ENCODE measurements around the gene PRR23E. TPM values are rescaled to one million over a fixed set of nuclear protein-coding genes. Genes with fewer than 3 reads are reported as not detected.

PRR23E gene
- total RNA-seq, 2 donors from 2014 or later = not detected

DNA sequence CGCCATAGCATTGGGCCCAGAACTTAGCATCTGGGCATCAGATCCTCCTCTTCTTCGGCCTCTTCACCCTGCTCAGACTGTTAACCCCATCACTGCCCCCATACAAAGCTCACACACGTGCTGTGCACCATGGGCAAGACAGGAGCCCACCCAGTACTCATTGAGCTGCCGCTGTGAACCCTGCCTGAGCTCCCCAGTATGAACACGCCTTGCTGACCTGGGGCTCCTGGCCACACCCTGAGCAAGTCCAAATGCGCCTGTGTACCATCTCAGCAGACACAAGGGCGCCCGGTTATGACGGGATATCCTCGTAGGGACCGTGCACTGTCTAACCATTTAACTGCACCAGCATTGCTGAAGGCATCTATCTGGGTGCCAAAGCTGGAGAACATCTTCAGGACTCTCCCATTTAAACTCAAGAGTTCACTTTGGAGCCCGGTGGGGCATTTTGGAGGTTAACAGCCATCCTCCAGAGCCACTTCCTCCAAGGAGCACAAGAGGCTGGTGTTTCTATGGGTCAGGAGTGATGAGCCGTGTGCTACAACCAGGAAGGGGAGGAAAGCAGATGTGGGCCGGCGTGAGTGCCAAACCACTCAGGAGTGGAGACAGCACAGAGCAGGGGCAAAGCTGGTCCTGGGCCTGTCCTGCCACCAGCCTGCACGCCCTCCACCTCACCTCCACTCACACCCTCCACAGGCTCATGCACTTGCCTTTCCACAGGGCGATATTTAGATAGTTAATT lies 12.1 kb downstream of the PRR23E start:
- Mint-ChIP-seq H3K27ac (no peak overlapping the region), H3K9me3 (peaks cover 2% of the 10 kb centered on the region), H3K4me3 (no peak overlapping the region), H3K4me1 (ENCODE audit: low read depth in 2 of 2) (no peaks in the 10 kb centered on the region), H3K27me3 (peaks cover 6 to 14% of the 10 kb centered on the region in 2 donors), H3K36me3 (no peaks in the 10 kb centered on the region)
- DNase-seq (ENCODE audit: low spot score) (no peak), ATAC-seq (peak in 1 of 2 donors; percentile 45)

DNA sequence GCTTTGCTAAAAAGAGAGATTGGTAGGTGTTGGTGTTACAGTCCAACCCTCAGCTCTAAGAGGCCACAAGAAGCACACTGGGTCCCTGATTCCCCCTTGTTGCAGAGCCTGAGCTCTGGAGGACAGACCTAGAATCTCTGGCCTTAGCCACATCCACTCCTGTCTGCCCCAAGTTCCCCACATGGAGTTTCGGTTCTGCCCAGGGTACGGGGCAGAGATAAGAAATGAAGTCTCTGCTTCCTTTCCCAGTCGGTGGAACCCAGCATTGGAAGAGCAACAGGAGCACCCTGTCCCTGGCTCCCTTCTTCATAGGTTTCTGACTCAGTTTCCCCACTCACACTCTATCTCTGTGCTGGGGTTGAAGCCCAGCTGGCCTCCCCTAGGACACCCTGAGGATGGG lies 13.2 kb downstream of the PRR23E start:
- Mint-ChIP-seq H3K36me3 (no peaks in the 10 kb centered on the region), H3K27ac (no peak overlapping the region), H3K27me3 (peaks cover 4 to 14% of the 10 kb centered on the region in 2 donors), H3K4me1 (ENCODE audit: low read depth in 2 of 2) (no peaks in the 10 kb centered on the region), H3K4me3 (no peak overlapping the region), H3K9me3 (peaks cover 2% of the 10 kb centered on the region)
- ATAC-seq (no peak), DNase-seq (ENCODE audit: low spot score) (no peak)

DNA sequence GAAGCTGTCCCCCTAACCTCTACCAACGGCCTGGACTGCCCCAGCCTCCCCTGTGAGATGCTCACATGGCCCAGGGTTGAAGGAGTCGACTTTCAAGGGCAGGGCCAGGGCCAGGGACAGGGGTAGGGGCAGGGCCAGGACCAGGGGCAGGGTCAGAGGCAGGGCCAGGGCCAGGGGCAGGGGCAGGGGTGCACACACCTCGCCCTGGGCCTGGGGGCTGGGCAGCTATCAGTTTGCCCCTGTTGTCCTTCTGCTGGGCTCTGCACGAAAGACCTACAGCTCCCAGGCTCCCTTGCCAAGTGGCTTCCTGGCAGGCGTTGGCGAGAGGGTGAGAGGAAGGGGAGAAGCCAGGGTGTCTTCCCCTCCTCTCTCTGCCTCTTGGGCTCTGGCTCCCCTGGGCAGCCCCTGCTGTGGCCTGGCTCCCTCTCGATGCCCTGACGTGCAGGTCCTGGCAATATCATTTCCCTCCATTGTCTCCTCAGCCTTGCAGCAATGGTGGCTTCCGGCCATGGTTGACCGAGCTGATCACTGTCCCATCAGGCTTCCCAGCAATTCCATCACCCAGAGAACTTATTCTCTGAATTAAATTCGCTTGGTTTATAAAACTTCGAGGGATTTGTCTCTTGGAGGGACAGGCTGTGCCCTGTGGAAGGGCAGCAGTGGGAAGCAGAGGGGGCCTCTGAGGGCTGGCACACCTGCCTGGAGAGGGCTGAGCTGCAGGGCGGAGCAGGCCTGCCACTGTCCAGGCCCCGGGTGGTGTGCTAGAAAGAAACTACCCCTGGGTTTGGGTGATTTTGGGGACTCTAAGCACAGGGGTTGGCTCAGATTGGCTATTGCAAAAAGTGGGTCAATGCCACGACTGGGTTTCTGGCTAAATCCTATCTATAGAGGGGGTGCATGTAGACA lies 13.9 kb downstream of the PRR23E start:
- DNase-seq (ENCODE audit: low spot score) (peak; percentile 57), ATAC-seq (peak in 1 of 2 donors; percentile 7)
- Mint-ChIP-seq H3K27me3 (peaks cover 4 to 14% of the 10 kb centered on the region in 2 donors), H3K4me3 (no peak overlapping the region), H3K9me3 (peaks cover 2% of the 10 kb centered on the region), H3K4me1 (ENCODE audit: low read depth in 2 of 2) (no peaks in the 10 kb centered on the region), H3K27ac (no peak overlapping the region), H3K36me3 (no peaks in the 10 kb centered on the region)

DNA sequence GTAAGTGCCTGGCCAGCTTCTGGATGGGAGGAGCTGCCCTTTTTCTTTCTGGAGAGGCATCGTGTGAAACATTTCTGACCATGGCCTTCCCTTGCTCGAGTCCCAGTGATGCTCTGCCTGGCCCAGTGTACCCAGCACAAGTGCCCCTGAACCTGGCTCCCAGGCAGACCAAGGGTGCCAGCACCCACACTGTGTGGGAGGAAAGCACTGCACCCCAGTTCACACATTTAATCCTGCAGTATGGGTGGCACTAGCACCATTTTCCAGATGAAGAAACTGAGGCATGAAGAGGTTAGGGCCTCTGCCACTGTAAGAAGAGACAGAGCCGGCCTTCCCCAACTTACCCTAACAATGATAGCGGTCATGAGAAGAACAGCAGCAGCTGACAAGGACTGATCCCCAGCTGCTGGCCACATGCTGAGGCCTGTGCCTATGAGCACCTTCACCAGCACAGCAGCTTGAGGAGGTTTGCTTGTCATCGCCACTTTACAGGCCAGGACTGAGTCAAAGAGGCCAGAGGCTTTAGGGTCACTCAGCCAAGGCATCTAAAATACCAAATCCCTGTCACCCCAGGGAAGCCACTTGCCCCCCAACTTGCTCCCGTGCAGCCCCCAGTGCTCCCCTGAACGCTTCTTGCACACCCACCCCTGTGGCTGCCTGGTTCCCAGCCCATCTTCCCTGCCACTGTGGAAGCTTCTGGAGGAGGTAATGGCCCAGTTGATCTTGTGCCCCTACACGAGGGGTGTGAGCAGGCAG lies 15.0 kb downstream of the PRR23E start:
- ATAC-seq (no peak), DNase-seq (ENCODE audit: low spot score) (peak; percentile 44)
- Mint-ChIP-seq H3K36me3 (no peaks in the 10 kb centered on the region), H3K27me3 (peaks cover 3 to 11% of the 10 kb centered on the region in 2 donors), H3K9me3 (peaks cover under 1% of the 10 kb centered on the region), H3K4me3 (no peak overlapping the region), H3K27ac (no peak overlapping the region), H3K4me1 (ENCODE audit: low read depth in 2 of 2) (no peaks in the 10 kb centered on the region)

DNA sequence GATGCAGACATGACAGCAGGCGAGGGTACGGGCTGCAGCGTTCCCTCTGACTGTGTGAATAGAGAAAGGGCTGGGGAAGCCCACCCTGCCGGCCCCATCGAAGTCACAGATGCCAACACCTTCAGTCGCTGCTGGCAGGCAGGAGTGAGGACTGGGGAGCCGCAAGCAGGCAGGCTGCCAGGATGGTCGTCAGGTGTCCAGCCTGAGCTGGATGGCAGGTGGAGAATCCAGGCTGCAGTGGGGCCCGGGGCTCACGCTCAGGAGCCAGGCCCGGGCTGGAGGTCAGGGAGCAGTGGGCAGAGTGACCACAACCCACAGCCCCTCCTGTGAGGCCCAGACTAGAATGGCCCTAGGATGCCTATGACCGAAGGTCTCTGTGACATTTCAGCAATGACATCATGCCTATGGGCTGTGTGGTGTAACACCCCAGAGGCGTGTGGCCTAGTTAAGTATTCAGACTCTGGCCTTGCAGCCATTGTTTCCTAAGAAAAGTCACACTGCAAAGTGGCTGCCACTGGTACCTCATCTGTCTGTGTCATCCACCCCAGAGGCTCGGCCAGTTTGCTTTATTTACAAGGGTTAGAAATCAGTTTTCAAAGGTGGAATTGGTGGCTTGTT lies 15.7 kb downstream of the PRR23E start:
- ATAC-seq = no peak
- H3K27ac Mint-ChIP-seq = no peak overlapping the region

DNA sequence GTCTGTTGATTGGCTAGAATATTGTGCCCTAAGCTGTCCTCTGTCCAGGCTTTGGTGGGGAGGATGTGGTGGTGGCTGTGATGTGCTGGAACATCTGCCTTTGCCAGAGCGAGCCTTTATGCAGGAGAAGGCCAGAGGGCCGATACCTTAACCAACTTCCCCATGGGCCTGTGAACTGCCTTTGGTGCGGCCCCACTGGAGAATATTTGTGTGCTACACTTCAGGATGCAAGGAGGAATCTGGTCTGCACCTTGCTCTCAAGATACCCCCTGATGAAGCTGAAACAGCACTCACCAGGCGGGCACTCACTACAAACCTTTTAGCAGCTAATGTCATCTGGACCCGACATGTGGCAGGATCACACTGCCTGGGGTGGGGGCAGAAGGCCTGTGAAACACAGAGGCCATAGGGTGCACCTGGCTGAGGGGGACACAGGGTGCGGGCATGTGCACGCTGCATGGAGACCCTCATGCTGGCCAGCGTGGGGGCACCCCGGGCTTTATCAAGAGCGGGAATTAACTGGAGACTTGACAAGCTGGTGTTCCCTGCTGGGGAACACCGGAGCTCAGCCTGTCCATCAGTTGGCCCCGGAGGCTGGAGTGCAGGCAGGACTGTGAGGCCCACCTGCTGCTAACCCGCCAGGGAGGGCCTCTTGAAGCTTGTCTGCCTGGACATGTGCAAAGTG lies 16.4 kb downstream of the PRR23E start:
- Mint-ChIP-seq H3K4me1 (ENCODE audit: low read depth in 2 of 2) (no peaks in the 10 kb centered on the region), H3K4me3 (no peak overlapping the region), H3K9me3 (no peaks in the 10 kb centered on the region), H3K36me3 (no peaks in the 10 kb centered on the region), H3K27me3 (peaks cover 5 to 14% of the 10 kb centered on the region in 2 donors), H3K27ac (no peak overlapping the region)
- DNase-seq (ENCODE audit: low spot score) (peak; percentile 57), ATAC-seq (no peak)

More for the DNA sequence above, 15.7 kb downstream of the PRR23E start:
- H3K4me3 Mint-ChIP-seq = no peak overlapping the region
- DNase-seq (ENCODE audit: low spot score) = peak; percentile 39
- no peaks in the 10 kb centered on the region for H3K9me3 Mint-ChIP-seq
- no peaks in the 10 kb centered on the region for H3K36me3 Mint-ChIP-seq
- H3K27me3 Mint-ChIP-seq = peaks cover 5 to 12% of the 10 kb centered on the region in 2 donors
- H3K4me1 Mint-ChIP-seq (ENCODE audit: low read depth in 2 of 2) = no peaks in the 10 kb centered on the region

DNA sequence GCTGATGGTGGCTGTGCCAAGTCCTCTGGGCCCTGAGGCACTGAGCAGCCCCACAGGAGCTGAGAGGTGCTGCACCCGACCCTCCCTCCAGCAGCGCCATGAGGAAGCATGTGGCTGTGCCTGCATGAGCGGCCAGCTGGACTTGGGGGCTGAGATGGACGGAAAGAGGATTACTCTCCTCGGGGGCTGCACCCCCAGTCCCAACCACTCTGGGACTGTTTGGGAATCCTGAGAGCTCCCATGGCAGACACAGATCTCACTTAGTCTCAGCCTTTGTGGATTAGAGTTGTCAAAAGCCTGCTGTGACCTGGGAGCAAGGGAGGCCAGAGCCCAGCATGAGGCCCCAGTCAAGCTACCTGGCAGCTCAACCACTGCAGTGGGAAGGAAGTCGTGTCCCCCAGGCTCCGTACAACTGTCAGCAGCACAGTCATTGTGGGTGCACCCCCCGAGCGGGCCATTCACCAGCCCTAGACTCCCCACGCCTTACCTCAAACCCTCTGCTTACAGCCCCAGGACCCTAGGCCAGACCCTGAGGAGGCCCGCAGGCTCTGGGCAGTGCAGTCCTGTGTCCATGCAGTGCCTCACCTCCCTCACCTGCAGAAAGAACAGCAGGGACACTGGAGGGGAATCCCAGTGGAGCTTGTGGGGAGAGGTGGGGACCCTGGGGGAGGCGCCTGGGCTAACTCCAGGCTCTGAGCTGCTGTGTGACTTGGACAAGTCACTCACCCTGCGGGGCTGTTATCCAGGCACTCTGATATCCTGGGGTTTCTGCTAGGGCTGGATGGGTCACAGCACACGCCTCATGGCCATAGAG lies 17.1 kb downstream of the PRR23E start:
- no peak overlapping the region for H3K27ac Mint-ChIP-seq
- no peaks in the 10 kb centered on the region for H3K36me3 Mint-ChIP-seq
- H3K4me3 Mint-ChIP-seq = no peak overlapping the region
- peak in 1 of 2 donors; percentile 38 for ATAC-seq
- H3K9me3 Mint-ChIP-seq = no peaks in the 10 kb centered on the region
- H3K27me3 Mint-ChIP-seq = peaks cover 10 to 17% of the 10 kb centered on the region in 2 donors
- DNase-seq (ENCODE audit: low spot score) = peak; percentile 44
- no peaks in the 10 kb centered on the region for H3K4me1 Mint-ChIP-seq (ENCODE audit: low read depth in 2 of 2)

DNA sequence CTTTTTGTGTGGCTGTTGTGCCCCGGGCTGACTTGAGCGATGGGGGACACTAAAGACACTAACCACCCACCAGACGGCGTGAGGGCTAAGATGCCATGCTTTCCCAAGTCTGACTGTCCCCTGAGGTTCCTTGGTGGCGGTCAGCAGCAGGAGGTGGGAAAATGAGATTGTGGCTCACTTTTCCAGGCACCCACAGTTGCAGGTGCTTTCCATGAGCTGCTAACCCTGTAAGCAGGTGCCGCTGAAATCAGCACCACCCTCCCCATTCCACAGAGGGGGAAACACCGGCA lies 17.7 kb downstream of the PRR23E start:
- no peak for ATAC-seq
- Mint-ChIP-seq H3K36me3 (no peaks in the 10 kb centered on the region), H3K4me3 (no peak overlapping the region), H3K27me3 (peaks cover 14 to 22% of the 10 kb centered on the region in 2 donors), H3K27ac (no peak overlapping the region), H3K4me1 (ENCODE audit: low read depth in 2 of 2) (no peaks in the 10 kb centered on the region), H3K9me3 (no peaks in the 10 kb centered on the region)
- peak; percentile 34 for DNase-seq (ENCODE audit: low spot score)

DNA sequence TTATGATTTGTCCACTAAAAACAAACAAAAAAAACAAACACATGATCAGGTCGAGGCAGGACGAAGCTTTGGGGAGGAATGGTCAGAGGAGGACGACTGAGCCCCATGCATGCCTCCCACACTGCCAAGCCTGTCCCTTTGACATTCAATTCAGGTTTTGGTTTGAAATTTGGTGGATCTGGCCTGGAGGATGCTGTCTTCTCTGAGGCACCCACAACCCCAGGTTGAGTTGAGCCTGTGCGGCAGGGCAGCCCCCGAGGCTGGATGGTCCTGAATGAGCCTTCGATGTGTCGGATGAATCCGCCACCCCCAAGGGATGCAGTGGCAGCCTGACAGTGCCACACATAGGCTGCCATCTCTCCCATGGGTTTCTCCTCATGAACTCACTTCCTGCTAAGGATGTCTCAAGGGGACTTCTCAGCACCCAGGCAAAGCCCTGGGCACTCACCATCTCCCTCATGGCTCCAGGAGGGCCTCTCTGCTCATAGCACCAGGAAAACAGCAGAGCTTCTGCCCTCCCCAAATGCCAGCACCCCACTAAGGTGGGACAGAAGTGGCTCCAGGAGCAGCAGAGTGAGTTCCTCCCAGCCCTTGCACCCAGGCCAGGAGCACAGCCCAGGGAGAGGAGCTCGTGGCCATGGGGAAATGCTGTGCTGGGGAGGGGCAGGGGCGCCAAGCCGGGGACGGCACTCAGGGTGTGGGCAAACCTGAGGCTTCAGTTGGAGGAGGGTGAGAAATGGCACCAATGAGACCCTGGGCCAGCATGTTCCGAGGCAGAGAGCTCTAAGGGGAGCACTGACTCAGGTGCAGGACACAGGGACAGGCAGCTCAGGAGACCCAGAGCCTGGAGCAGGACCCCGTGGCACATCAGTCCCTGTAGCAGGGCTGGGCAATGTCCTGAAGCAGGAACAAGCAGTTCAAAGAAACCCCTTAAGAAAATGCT lies 18.5 kb downstream of the PRR23E start:
- Mint-ChIP-seq H3K4me3 (no peak overlapping the region), H3K36me3 (no peaks in the 10 kb centered on the region), H3K27ac (no peak overlapping the region), H3K27me3 (peaks cover 15 to 23% of the 10 kb centered on the region in 2 donors), H3K4me1 (ENCODE audit: low read depth in 2 of 2) (no peaks in the 10 kb centered on the region), H3K9me3 (no peaks in the 10 kb centered on the region)
- DNase-seq (ENCODE audit: low spot score) (peak; percentile 50), ATAC-seq (no peak)

DNA sequence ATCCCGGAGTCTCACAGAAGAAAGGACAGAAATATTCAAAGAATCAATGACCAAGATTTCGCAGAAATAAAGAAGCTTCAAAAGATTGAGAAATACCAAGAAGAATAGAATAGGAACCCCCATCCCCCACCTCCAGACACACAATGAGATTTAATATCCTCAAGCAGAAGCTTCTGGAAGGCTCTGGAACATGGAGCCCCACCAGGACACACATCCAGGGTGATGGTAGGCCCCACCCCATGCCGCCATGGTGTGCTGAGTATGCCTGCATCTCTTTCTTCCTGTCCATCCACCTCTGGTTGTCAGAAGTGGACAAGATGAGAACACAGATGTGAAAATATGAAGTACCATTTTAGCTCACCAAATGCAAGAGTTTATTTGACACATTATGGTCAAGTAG lies 19.3 kb downstream of the PRR23E start:
- Mint-ChIP-seq H3K36me3 (no peaks in the 10 kb centered on the region), H3K27me3 (peaks cover 15 to 23% of the 10 kb centered on the region in 2 donors), H3K27ac (no peak overlapping the region), H3K4me3 (no peak overlapping the region), H3K4me1 (ENCODE audit: low read depth in 2 of 2) (no peaks in the 10 kb centered on the region), H3K9me3 (no peaks in the 10 kb centered on the region)
- no peak for DNase-seq (ENCODE audit: low spot score)
- ATAC-seq = no peak

DNA sequence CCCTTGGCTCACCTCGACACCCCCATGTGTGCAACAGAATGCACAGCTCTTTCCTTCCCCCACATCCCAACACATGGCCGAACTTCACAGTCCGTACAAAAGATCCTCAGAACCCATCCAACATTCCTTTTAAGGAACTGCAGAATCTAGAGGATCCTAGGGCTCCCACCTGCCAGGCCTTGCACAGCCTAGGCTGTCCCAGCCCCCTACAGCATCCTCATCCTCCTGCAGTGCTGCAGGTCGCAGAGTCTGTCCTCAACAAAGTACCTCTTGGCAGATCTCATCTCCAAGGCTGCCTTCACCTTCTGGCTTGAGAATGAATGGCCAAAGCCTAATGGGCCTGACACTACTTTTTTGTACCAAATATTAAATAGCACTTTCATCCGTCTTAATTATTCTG lies 19.8 kb downstream of the PRR23E start:
- ATAC-seq (no peak), DNase-seq (ENCODE audit: low spot score) (no peak)
- no peaks in the 10 kb centered on the region for H3K36me3 Mint-ChIP-seq
- no peak overlapping the region for H3K27ac Mint-ChIP-seq
- peaks cover 15 to 23% of the 10 kb centered on the region in 2 donors for H3K27me3 Mint-ChIP-seq
- H3K4me3 Mint-ChIP-seq = no peak overlapping the region
- H3K9me3 Mint-ChIP-seq = no peaks in the 10 kb centered on the region
- no peaks in the 10 kb centered on the region for H3K4me1 Mint-ChIP-seq (ENCODE audit: low read depth in 2 of 2)

Data from natural killer cell treated with Interleukin-12 subunit alpha and Interleukin-12 subunit beta and Interleukin-15 and Interleukin-18, amount 100 ng/mL, for 72 hours (primary cell).